ENCODE measurements around the gene CNKSR3.

Gene CNKSR3

DNA sequence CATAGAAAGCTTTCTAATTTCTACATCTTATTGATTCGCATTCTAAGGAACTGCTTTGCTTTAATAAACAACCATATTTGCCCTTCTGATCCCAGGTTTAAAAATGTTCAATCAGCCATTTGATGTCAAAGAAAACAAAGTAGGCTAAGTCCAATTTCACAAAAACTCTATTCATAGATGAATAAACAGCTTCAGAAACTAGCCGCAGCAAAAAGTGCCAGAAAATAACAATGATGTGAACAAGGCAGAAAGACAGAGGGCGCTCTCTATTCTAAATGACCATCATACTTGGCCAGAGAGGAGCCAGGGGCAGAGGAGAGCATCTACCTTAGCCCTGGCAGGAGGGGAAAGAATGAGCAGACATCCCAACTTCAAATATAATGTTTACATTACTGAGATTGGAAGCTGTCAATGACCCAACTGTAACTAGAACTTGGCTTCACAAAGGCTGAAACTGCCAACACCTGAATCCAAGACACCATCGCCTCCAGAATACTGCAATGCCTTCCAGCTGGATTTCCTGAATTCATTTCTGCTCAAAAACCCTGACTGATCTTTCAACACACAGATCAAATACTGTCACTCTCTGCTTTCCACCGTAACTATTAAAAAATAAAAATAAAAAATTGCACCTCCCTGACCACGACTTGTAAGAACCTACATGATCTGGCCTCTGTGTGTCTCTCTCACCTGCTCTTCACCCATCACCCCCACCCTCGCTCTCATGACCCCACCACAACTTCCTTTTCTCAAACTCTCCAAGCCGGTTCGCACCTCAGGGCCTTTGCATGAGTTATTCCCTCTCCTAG lies 9.5 kb downstream of the CNKSR3 start:
- peak; percentile 51 for DNase-seq

DNA sequence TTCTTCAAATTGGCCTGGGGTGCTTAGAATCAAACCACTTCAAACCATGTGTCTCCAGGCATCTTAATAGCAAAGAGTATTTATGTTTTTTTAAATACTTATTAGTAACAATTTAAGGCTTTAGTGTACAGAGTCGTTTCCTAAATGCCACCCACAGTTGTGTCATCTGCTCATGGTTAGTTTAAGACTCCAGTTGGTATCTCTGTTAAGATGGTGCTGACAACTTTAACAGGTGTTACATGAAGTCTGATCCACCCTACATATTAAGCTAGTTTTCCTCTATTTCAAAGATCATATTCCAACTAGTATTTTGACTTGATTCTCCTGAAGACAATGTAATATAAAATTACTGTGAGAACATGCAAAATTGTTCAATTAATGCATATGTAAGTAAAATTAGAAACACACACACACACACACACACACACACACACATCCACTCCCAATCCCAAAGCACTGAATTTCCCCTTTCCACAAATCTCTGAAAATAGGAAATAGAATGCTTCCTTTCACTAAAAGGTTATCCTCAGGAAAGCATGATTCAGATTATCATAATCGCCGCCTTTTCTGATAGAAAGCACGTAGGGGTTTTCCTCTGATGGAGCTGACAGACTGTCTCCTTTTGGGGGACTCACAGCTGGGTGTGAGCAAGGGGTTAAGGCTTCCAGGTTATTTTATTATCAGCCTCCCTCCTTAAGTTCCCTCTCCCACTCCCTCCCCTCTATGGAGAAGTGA lies 10.5 kb downstream of the CNKSR3 start:
- no peak for DNase-seq

DNA sequence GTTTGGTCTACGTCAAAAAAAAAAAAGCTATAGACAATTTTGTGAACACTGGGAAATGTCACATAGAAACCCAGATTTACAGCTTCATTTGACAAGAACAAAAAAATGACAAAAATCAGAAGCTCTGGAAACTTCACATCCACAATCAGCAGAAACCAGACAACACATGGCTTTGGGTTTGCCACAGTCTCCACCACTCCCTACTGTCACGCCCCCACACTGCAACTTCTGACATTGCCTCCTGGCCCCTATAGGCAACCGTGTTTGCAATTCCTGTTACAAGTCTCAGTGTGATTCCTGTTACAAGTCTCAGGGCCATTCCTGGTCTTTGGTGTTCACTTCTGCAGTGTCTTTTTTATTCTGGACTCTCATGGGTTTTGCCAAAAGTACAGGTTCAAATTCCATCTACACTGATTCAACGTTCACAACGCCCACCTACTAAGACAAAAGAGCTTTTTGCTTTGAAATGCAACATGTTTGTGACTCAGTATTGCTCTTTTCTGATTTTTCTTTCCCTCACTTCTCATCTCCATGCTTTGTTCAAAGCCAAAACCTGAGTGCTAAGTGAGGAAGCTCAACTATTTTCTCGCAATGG lies 12.0 kb downstream of the CNKSR3 start:
- no peak for DNase-seq

DNA sequence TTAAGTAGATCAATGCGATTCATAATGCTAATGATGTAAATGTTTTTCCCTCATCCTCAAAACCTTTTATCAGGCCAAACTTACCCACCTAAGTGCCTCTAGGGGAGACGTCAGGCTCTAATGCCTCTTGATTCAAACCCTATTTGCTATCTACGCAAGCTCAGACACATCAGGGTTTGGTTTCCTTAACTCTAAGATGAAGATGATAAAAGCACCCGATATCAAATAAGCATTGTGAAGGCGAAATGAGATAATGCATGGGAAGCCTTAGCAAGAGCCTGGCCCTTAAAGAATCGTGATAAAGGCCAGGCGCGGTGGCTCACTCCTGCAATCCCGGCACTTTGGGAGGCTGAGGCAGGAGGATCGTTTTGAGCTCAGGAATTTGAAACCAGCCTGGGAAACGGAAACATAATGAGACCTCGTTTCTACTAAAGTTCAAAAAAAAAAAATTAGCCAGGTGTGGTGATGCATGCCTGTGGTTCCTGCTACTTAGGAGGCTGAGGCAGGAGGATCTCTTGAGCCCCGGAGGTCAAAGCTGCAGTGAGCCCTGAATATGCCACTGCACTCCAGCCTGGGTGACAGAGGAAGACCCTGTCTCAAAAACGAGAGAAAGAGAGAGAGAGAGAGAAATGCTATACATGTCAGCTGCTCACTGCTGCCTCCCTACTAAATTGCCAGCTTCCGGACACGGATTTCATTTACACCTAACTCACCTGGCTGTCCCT lies 13.5 kb downstream of the CNKSR3 start:
- no peak for DNase-seq

DNA sequence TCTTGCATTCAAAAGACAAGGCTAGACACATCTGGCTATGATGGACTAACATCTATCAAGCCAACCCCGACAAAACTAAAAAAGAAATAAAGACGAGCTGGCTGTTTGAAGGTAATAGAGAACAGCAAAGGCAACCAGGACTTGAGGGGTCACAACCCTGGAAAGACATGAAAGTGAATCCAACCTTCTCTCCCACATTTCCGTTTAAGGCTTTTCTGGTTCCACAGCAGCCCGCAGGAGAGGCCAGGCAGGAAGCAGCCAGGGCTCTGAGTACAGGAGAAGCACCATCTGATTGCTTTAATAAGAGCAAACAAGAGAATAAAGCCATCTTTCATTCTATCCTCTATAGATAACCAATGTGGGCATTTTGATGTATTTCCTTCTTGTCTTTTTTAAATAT lies 14.3 kb downstream of the CNKSR3 start:
- DNase-seq: no peak

DNA sequence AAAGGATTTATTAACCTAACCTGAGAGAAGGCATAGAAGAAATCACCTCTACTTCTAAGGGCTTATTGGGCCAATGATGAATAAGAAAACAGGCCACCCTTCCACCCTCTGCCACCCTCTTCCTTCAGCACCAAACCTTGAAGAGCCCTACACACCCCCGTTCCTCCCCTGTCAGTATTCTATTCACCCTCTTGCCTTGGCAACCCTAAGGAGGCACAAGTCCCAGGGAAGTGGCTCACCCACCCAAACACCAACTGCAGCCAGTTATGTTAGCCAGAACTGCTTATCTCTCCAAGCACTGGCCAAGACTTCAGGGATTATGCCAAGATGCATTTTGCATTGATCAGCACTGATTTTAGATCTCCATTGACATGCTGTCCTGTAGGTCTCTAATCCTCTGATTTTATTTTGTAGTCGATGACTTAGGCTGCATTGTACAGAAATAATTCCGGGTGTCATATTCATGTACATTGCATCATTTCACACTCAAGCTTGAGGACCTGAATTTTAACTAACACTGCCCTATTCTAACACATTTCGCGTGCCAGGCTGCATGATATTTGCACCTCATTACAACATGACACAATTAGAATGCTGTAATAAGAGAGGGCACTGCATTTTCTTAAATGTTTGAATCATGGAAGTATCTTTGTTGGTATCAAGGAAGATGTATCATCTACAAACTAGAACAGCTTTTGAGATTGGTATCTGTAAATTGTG lies 15.7 kb downstream of the CNKSR3 start:
- DNase-seq: no peak

DNA sequence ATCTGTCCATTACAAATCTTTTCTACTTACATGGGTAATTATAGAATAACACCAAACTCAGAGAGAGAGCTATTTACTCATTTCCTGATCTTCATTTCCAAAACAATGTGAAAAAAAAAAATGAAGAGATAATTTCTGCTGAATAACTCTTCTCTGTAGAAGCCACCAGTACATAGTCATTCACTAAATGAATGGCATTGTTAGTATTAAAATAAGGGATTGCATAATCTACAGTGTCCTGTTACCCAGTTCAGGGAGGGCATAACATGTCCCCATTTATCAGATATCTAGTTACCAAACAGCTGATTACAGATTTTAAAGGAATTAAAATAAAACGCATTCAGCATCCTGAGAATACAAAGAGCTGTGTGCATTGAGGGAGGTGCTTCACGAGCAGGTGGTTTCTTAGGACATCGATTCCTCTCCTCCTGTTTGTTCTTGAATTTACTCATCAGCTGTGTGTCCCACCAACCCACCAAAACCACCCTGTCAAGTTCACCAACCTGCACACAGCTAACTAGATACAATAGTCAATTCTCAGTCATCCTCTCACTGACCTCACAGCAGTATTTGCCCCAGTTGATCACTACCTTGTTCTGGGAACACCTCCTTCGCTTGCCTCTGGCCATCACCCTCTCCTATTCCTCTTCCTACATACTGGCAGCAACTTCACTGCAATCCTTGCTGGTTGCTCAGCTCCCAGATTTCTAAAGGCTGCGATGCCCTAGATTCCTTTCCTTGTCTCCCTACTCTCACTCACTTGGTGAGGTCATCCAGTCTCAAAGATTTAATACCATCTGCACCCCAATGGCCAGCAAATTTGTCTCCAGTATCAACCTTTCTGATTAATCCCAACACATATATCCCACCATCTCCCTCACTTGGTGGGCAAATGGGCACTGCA lies 18.7 kb downstream of the CNKSR3 start:
- no peak for DNase-seq

DNA sequence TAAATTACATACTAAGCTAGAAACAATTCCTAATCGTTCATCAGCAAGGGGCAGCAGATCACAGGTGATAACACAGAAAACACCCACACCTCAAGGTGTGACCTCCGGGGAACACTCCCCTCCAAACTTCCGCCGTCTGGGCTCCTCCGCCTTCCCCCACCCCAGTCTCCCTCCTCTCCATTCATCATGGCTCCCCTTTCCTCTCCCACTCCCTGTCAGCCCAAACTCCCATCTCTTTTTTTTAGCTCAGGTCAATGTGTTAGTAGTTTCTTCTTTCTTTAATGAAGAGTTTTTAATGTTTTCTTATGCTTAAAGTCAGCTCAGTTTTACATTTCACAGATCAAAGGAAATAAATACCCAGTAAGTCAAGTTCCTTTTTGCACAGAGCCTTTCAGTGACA lies 20.7 kb downstream of the CNKSR3 start:
- no peak for DNase-seq

DNA sequence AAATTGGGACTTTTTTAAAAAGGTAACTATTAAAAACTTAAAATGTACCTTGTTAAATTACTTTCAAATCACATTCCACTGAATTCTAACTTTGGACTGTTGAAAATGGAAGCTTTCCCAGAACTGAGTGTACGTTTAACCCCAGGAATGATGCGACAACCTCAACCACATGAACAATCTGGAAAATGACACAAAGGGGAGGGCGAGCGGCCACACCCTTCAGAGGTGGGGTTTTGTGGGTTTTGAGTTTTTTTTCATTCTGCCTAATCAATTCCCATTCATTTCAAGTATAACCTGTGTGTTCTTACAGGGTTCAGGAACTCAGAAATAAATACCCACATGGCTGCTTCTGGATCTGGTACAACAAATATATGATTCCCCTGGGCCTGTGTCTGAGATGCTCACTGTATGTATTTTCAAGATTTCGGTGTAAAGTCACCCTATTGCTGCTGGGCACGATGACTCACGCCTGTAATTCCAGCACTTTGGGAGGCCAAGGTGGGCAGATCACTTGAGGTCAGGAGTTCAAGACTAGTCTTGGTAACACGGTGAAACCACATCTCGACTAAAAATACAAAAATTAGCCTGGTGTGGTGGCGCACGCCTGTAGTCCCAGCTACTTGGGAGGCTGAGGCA lies 21.6 kb downstream of the CNKSR3 start:
- DNase-seq: no peak

DNA sequence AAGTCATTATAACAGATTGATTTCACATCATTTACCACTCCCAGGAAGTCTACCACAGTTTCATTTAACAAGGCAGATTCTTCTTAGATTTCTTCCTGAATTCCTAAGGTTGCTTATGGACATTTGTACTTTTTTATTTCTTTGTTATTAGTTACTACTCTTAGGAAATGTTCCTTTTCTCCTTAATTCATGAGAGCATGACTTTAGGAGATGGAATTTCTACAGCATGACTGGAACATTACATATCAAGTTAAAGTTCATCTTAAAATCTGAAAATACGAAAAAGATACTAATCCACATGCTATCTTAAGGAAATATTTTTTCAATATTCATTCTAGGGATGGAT lies 22.3 kb downstream of the CNKSR3 start:
- no peak for DNase-seq

DNA sequence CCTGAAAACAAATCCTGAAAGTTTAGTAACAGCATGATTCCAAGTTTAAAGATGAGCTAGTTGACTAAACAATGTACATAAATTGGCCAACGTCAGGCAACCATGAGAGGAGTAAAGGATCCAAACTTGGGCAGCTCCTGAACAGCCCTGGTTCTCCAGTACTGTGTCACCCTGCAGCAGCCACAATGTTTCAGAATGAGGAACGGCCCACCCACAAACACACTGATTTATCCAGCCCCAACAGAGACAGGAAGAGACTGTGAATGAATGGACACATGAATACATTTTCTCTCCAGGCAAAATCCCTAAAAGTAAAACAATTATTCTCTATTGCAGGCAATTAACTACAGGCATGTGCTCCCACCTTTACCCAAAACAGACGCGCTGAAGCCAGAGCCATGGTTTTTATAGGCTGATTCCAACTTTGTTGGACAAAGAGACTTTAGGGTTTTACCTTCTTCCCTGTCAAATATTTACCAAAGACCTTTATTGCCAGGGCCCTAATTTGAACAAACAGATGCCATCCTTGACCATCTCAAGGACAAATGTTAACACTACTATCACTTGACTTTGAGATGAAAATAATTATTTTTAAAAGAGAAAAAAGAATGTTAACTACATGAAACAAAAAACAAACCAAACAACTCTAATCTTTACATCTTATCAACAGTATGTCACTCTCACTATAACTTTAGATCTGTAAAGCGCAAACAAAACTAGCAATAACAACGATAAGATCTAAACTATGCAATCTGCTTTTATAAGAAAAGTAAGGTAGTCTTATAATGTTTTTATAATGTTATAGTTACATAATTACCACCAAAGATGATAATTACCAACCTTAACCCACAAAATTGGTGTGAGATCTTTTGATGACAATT lies 22.9 kb downstream of the CNKSR3 start:
- DNase-seq: peak; percentile 85

DNA sequence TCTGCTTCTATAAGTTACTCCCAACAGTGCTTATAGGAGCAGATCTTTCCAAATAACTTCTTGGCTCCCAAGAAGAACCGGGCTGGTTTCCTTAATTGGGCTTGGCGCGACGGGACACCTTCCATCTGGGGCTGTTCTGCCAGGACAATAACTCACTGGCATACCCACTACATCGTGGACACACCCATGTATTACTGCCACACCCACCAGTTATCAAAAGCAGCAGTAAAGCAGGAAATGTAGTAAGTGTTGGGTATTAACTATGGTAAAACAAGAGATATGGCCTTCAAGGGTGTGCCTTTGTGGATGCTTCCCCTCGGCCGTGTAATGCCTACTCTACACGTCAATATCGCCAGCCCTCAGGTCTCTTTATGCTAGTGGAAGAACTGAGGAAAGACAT lies 24.7 kb downstream of the CNKSR3 start:
- peak; percentile 31 for DNase-seq

DNA sequence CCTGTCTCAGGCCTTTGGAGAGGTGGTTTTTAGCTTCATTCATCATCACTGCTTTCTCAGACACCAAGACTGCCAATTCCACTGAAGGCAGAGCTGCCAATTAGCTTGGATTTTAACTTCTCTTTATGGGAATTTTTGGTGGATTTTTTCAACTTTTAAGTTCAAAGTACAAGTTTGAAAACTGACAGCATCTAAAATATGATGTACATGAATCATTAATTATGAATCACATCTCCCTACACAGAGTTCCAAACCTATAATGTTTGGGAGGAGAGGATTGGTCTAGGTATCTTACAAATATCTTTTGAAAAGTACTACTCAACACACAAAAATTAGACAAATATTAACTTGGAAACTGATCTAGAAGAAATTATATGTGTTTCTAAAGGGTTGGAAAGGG lies 25.5 kb downstream of the CNKSR3 start:
- DNase-seq: no peak

DNA sequence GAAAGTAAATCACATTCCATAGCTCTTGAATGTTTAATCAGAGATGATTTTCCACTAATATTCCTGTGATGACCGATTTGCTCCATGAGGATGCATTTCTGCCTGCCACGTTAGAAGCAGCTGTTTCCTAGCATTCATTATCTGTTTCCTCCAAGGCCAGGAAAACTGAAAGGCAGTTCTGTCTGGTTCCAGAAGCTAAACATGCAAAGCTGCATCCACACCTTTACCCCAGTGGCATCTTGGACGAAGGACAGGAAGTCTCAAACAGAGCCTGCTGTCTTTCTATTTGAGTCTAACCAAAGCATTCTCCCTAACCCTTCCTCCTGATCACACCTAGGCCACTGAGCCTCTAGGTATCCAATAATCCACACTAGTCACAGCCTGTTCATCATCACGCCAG lies 27.6 kb downstream of the CNKSR3 start:
- DNase-seq: peak; percentile 27

DNA sequence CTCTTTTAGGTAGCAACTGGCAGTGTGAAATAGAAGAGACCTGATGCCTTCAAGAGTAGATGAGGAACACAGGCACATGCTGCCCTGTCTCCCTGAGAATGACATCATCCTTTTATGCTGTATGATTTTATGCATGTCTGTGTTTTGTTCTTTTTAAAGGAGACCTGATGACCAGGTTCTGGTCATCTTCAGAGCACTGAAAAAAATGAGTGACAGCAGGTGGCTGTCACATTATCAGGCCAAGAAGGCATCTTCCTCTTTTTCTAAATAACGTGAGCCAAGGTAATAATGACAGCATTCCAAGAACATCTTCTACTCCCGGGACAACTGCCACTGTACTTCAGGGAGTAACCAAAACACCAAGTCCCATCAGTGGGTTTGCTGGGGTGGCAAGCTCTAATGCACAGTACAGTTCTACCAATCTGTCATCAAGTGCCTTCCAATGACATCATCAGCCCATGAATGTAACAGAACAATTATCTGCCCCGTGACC lies 28.9 kb downstream of the CNKSR3 start:
- peak; percentile 13 for DNase-seq

DNA sequence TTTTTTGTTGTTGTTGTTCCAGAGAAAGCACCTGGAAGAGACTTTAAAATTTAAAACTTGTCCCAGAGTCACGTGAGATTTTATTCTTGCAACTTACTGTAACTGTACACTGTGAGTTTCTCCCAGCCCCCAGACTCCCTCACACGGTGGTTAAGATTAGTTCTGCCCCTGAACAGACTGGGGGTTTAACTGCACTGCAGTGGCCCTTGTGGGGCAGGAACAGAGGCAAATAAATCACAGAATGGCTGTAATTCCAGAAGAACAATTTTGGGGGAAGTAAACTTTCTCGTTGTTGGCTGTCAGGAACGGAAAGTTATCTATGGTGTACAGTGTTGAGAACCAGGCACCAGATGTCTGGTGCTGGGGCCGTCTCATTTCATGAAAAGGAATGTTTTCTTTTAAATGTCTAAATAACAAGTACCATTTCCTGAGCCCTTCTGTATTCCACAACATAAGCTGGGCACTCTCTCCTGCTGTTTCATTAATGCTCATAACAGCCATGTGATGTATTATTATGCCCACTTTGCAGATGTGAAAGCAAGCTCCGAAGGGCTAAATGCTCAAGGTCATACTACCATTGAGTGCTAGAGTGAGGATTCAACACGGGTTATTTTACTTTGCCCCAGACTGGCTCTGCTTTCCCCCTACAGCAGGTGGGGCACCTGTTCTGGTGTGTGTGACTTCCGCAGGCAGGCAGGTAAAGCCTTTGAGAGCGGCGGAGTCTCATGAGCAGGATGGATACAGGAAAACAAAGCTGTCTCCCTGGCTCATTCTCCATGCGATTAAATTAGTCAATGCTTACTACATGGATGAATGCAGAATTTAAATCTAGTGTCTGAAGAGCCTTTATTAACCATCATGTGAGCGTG lies 30.5 kb downstream of the CNKSR3 start:
- no peak for DNase-seq

DNA sequence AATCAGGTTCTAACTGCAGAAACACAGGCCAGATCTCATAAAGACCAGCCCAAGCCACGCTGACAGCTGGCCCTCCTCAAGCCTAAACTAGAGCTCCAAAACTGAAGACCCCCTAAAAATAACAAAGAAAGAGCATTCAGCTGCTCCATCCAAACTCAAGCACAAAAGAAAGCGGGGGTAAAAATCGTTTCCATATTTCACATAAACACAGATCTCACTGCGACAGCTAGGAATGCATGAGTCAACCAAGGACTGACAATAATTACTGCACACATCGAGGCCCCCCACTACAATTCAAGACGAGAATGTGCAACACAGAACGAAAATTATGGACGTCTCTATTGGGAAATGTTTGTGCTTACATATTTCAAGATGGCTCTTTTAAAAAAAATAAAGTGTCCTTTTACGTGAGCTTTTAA lies 31.1 kb downstream of the CNKSR3 start:
- DNase-seq: peak; percentile 16

DNA sequence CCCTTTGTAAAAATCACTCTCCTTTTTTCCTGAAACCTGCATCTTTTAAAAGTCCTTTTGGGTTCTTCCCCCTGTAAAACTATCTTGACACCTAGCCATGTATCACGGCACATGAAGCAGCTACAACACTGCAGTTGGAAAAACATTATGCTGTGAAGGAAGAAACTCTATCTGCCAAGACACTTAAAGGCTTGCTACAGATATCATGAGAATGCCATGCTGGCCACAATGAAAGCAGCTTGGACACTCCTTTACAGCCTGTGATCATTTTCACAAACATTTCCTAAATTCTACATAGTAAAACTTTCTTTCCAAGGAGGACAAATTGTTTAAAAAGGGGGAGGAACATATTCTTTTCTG lies 31.8 kb downstream of the CNKSR3 start:
- no peak for DNase-seq
